Stimulated activated CD4-positive, alpha-beta T cell treated with anti-CD3 and anti-CD28 coated beads, Interleukin-1b, Interleukin-23, amount 100 ng/mL, for 48 hours (primary cell): ENCODE results near the gene DBH.
"Not testable (repeated sequence)": the region's sequence is repeated elsewhere in the genome, so short reads cannot be mapped to it uniquely, and the experiment has no call there.

ENCODE experiments used
- DNase-seq: peaks from one replicate; pipeline ENCODE4 v3.0.0-alpha.2; 2020

Gene DBH

GRCh38 chr9:133667759-133668450, 31.7 kb downstream of the DBH start:
- no peak for DNase-seq

DNA sequence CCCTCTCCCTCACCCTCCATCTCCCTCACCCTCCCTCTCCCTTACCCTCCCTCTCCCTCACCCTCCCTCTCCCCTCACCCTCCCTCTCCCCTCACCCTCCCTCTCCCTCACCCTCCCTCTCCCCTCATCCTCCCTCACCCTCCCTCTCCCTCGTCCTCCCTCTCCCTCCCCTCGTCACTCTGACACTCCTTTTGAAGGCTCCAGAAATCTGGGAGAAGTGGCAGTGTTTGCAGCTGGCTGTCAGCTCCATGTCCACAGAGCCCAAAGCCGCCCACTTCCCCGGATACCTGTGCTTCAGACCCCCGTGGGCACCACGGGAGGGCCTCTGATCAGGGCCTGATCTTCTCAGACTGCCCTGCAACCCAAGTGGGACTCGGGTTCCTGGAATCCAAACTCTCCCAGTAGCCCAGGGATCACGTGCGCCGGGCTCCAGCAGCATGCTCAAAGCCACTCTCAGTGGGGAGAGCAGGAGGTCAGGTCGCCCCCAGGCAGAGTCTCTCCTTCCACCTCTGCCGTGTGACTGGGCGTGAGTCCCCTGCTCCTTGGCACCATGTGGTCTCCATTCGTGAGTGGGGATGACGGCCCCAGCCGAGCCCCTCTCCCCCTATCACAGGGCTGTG, 33.1 kb downstream of the DBH start:
- DNase-seq: no peak

DNA sequence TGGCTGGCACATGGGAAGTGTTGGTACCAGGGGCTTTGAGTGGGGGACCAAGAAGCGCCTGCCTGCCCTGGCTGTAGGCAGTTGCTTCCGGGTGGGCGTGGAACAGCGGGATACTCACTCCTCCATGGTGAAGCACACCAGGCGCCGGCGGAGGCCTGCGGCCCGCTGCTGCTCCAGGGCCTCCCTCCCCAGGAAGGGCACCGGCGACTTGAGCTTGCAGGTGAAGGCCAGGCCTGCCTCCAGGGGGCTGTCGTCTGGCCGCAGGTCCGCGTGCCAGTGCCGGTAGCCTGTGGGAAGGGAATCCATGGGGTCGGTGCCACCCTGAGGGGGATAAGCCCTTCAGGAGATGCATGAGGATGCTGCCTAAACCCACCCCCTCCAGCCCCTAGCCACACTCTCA, 34.3 kb downstream of the DBH start:
- no peak for DNase-seq

- DNase-seq: no peak
Measured at GRCh38 chr9:133671371-133671770, 35.2 kb downstream of the DBH start.

- no peak for DNase-seq
Measured at GRCh38 chr9:133672503-133673257, 36.5 kb downstream of the DBH start.

- no peak for DNase-seq
Measured at GRCh38 chr9:133673258-133673655, 37.1 kb downstream of the DBH start.

GRCh38 chr9:133674091-133674490, 37.9 kb downstream of the DBH start:
- no peak for DNase-seq

DNA sequence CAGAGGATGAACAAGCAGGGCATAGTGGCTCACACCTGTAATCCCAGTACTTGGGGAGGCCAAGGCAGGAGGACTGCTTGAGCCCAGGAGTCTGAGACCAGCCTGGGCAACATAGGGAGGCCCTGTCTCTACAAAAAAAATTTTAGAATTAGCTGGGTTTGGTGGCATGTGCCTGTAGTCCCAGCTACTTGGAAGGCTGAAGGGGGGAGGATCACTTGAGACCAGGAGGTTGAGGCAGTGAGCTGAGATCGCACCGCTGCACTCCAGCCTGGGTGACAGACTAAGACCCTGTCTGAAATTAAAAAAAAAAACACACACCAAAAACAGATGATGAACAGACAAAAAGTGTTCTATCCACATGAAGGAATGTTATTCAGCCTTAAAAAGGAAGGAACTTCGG, 39.6 kb downstream of the DBH start:
- not testable (repeated sequence) for DNase-seq

- DNase-seq: no peak
Measured at GRCh38 chr9:133676450-133676849, 40.3 kb downstream of the DBH start.

GRCh38 chr9:133677126-133678010, 41.2 kb downstream of the DBH start:
- DNase-seq: peak; percentile 67

DNA sequence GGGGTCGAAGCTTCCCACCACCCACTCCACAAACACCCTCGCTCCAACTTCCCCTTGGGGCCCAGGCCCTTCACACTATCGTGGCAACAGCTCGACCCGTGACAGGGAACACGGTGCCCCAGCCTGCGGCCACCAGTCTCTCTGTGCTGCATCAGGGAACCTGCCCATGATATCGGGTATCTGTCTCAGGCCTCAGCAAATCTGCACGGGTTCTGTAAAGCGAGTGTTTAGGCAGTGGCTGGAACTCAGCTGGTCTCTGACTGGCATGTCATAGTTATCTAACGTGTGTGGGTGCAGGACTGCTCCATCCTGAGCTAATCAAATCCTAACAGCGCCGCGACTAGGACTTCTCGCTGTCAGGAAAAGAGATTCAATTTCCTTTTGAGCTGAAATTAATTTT, 42.9 kb downstream of the DBH start:
- DNase-seq: no peak

GRCh38 chr9:133679466-133680061, 43.4 kb downstream of the DBH start:
- no peak for DNase-seq

- no peak for DNase-seq
Measured at GRCh38 chr9:133680250-133680975, 44.2 kb downstream of the DBH start.

DNA sequence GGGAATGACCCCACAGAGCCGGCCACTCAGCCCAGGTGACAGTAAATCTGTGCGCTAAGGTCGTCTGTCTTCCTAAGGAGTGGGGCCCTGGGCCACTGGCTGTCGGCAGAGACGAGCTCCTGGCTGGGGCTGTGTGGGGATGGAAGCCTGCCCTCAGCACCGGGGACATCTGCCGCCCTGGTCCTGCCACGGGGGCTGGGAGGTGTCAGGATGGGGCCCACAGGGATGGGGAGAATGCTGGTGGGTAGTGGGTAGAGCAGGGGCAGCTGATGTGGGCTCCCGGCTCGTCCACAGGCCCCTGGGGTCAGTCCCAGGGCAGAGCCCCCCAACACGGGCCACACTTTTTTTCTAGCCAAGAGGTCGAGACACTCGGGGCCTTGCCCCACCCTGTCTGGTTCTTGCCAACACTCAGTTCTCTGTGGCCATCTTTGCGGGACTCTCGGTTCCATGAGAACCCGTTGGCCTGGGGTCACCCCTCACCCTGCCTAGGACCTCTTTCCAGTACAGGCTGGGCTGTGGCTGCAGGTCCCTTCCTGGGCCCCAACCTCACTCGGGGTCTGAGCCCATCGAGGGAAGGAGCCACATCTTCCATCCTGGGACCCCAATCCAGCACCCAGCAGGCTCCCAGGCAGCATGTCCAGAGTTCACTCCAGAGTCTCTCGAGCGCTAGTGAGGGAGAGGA, 45.0 kb downstream of the DBH start:
- no peak for DNase-seq

GRCh38 chr9:133681658-133682306, 45.6 kb downstream of the DBH start:
- no peak for DNase-seq

- no peak for DNase-seq
Measured at GRCh38 chr9:133682818-133683585, 46.8 kb downstream of the DBH start.

GRCh38 chr9:133683586-133684120, 47.5 kb downstream of the DBH start:
- DNase-seq: peak; percentile 54

GRCh38 chr9:133684121-133684935, 48.2 kb downstream of the DBH start:
- DNase-seq: no peak

DNA sequence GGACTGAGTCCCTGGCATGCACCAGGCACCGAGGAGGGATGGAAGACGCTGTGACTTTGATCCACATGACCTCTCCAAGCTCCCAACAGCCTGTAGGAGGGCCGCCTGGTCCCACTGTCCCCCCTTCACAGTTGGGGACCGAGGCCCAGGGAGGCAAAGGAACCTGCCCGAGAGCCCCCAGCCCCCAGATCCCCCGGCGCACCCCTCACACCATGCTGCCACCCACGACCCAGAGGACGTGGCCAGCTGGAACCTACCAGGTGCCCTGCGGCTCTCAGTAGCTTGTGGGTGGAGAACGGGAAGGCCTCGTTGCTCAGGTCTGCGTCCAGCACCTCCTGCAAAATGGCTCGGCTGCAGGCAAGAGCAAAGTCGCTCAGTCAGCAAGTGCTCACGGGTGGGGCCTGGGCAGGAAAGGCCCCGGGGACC, 48.8 kb downstream of the DBH start:
- DNase-seq: no peak
